Measurements from ENCODE around the gene GDPD1.

DNA sequence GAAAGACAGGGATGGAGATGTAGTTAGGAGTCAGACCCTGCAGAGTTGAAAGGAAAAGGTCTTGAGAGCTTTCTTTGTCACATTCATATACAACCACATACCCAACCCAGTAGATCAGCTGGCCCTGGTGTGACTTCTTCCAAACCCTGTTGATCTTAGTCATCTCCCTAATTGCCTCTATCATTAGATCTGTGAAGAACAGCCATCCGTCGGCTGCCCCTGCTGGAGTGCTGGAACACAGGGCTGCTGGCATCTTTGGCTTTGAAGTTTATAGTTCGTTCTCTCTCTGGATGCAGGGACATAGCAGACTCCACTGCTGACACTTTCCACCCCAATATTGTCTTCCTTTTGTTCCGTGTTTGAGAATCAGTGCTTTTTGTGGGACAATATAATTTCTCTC is 20.9 kb upstream of the GDPD1 start:
- TF ChIP-seq, protein P1, sequence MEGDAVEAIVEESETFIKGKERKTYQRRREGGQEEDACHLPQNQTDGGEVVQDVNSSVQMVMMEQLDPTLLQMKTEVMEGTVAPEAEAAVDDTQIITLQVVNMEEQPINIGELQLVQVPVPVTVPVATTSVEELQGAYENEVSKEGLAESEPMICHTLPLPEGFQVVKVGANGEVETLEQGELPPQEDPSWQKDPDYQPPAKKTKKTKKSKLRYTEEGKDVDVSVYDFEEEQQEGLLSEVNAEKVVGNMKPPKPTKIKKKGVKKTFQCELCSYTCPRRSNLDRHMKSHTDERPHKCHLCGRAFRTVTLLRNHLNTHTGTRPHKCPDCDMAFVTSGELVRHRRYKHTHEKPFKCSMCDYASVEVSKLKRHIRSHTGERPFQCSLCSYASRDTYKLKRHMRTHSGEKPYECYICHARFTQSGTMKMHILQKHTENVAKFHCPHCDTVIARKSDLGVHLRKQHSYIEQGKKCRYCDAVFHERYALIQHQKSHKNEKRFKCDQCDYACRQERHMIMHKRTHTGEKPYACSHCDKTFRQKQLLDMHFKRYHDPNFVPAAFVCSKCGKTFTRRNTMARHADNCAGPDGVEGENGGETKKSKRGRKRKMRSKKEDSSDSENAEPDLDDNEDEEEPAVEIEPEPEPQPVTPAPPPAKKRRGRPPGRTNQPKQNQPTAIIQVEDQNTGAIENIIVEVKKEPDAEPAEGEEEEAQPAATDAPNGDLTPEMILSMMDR (conservative IDR thresholded peaks at IDR 0.05; ENCODE audit: low read length), result no peak
- TF ChIP-seq EZH2phosphoT487 (IDR thresholded peaks at IDR 0.05; ENCODE audit: borderline replicate concordance, low read depth, low read length), result no peak
